ENCODE results near the gene SLC22A7. TPM values are rescaled to one million over a fixed set of nuclear protein-coding genes. Genes with fewer than 3 reads are reported as not detected.

Gene SLC22A7
- total RNA-seq, 1 experiment from 2014 or later = not detected

DNA sequence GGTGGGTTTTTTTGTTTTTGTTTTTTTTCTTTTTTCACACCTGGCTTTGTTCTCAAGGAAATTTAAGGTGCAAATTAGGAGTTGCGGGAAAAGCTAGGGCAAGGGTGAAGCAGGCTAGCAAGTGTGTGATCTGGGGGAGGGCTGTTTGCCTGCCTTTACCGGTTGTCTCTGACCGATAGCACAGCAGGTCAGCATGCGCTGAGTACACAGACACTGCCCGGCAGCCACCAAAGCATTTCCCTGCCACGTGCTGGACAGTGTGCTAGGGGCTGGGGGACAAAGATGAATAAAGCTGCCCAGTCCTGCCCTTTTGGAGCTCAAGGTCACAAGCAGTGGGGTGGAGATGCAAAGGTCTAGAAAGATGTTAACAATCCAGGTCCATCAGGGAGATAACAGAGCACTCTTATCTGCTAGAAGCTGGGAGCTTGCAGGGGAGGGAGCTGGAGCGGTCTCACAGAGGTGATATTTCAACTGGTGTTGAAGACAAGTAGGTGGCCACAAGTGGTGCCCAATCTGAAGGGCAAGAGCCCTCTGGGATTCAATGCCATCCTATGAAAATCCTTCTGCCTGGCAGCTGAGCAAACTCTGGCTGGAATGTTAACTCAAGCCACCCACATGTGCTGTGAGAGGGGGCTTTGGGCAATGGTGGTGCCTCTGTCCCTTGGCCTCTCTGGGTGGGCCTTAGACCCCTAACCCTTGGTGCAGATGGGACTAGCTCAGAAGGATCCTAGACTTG, 30.3 kb upstream of the SLC22A7 start:
- no peak overlapping the region for H3K9ac ChIP-seq (ENCODE audit: extremely low read depth, insufficient read length, low read length)
- Mint-ChIP-seq H3K36me3 (ENCODE audit: insufficient read depth in 1 of 3, low read depth in 3 of 3) (no peaks in the 10 kb centered on the region; a peak in 1 of 7 replicates), H3K4me1 (peaks cover 22 to 40% of the 10 kb centered on the region in 2 experiments), H3K9me3 (no peaks in the 10 kb centered on the region; a peak in 1 of 5 replicates), H3K27ac (no peak overlapping the region), H3K4me3 (peak overlapping the region in 1 of 2 experiments; percentile 60; a peak in 3 of 5 replicates), H3K27me3 (ENCODE audit: low read depth) (peaks cover 48% of the 10 kb centered on the region)
- H4K91ac ChIP-seq (ENCODE audit: insufficient read length, low read depth, low read length) = no peak overlapping the region
- no peak overlapping the region for H2BK12ac ChIP-seq (ENCODE audit: insufficient read length, low read depth, low read length)
- H3T11ph ChIP-seq (ENCODE audit: low read length) = no peak overlapping the region
- no peak overlapping the region for H3K4ac ChIP-seq (ENCODE audit: low read depth, low read length)
- no peaks in the 10 kb centered on the region for H4K20me1 ChIP-seq (ENCODE audit: control insufficient read depth, insufficient read depth, insufficient read length)
- no peak overlapping the region for H3K23ac ChIP-seq (ENCODE audit: insufficient read length, low read depth, low read length)
- no peak overlapping the region for H2BK15ac ChIP-seq (ENCODE audit: low read depth, low read length)
- H3K18ac ChIP-seq (ENCODE audit: insufficient read length, low read depth, low read length) = no peak overlapping the region
- H3K27ac ChIP-seq (ENCODE audit: insufficient read length, low read depth, low read length) = no peak overlapping the region
- no peaks in the 10 kb centered on the region for H3K9me3 ChIP-seq (ENCODE audit: control insufficient read depth, low read depth, low read length)
- DNase-seq = no peak
- peaks cover 12% of the 10 kb centered on the region for H3K27me3 ChIP-seq (ENCODE audit: insufficient read depth, low read length)
- no peak overlapping the region for H2BK5ac ChIP-seq (ENCODE audit: insufficient read length, low read length)
- no peak overlapping the region for H2BK20ac ChIP-seq (ENCODE audit: low read depth, low read length, poor library complexity, severe bottlenecking)
- no peak overlapping the region for H4K5ac ChIP-seq (ENCODE audit: insufficient read length, low read depth, low read length)
- TF ChIP-seq, protein P1, sequence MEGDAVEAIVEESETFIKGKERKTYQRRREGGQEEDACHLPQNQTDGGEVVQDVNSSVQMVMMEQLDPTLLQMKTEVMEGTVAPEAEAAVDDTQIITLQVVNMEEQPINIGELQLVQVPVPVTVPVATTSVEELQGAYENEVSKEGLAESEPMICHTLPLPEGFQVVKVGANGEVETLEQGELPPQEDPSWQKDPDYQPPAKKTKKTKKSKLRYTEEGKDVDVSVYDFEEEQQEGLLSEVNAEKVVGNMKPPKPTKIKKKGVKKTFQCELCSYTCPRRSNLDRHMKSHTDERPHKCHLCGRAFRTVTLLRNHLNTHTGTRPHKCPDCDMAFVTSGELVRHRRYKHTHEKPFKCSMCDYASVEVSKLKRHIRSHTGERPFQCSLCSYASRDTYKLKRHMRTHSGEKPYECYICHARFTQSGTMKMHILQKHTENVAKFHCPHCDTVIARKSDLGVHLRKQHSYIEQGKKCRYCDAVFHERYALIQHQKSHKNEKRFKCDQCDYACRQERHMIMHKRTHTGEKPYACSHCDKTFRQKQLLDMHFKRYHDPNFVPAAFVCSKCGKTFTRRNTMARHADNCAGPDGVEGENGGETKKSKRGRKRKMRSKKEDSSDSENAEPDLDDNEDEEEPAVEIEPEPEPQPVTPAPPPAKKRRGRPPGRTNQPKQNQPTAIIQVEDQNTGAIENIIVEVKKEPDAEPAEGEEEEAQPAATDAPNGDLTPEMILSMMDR (conservative IDR thresholded peaks at IDR 0.05) = no peak
- no peak overlapping the region for H2AK5ac ChIP-seq (ENCODE audit: insufficient read length, low read length)
- H2AFZ ChIP-seq (ENCODE audit: low read length) = no peak overlapping the region
- H3K79me2 ChIP-seq (ENCODE audit: insufficient read depth, low read length) = no peaks in the 10 kb centered on the region
- H3K4me1 ChIP-seq (ENCODE audit: insufficient read depth, low read length) = peaks cover 10% of the 10 kb centered on the region; the same call in 1 of the 2 replicates
- no peak overlapping the region for H3K14ac ChIP-seq (ENCODE audit: insufficient read depth, low read length)
- H3K56ac ChIP-seq (ENCODE audit: insufficient read length, low read depth, low read length) = no peak overlapping the region
- no peak overlapping the region for H2BK120ac ChIP-seq (ENCODE audit: low read depth, low read length, poor library complexity, severe bottlenecking)
- H4K8ac ChIP-seq (replicated peaks; ENCODE audit: insufficient read length, low read depth, low read length) = no peak overlapping the region
- H3K23me2 ChIP-seq (ENCODE audit: insufficient read length, low read depth, low read length, poor library complexity, severe bottlenecking) = no peaks in the 10 kb centered on the region
- H3K79me1 ChIP-seq (ENCODE audit: insufficient read depth, low read depth, low read length, poor library complexity, severe bottlenecking) = no peaks in the 10 kb centered on the region
- WGBS (ENCODE audit: extremely low coverage, insufficient read length, low lambda C conversion rate) = no CpG with 5 or more reads among the region's 7 CpGs
- no peak overlapping the region for H3K4me2 ChIP-seq (ENCODE audit: insufficient read depth, insufficient read length, low read length)

All from H9 (cell line).